Endothelial cell of umbilical vein (primary cell): ENCODE results near the gene NIPSNAP2.
"Not testable (repeated sequence)": the region's sequence is repeated elsewhere in the genome, so short reads cannot be mapped to it uniquely, and the experiment has no call there.

Experiments used
- EZH2 ChIP-seq: IDR thresholded peaks from 2 replicates; pipeline ENCODE4 v1.6.1; 2012; ENCODE audit warnings: borderline replicate concordance, low read depth, mild to moderate bottlenecking, moderate library complexity, low read length, inconsistent platforms; ENCODE audit not compliant: severe bottlenecking
- FOS ChIP-seq: IDR thresholded peaks from 2 replicates; pipeline ENCODE4 v1.6.1; 2011; ENCODE audit warnings: mild to moderate bottlenecking, low read length, moderate library complexity, borderline replicate concordance; ENCODE audit not compliant: insufficient read depth
- GATA2 ChIP-seq: IDR thresholded peaks from 2 replicates; pipeline ENCODE4 v1.7.0; 2011; ENCODE audit warnings: low read depth, mild to moderate bottlenecking, moderate library complexity, mixed read lengths, low read length; ENCODE audit not compliant: insufficient read length, insufficient read depth
- JUN ChIP-seq: IDR thresholded peaks from 2 replicates; pipeline ENCODE4 v1.6.1; 2011; ENCODE audit warnings: borderline replicate concordance, low read depth; ENCODE audit not compliant: insufficient read length, insufficient read depth
- MAX ChIP-seq: IDR thresholded peaks from 2 replicates; pipeline ENCODE4 v1.6.1; 2011; ENCODE audit not compliant: insufficient read depth, insufficient read length
- MYC ChIP-seq: IDR thresholded peaks from one replicate; pipeline ENCODE4 v1.6.1; 2011; ENCODE audit warnings: mild to moderate bottlenecking, low read depth, low read length
- POLR2A ChIP-seq: IDR thresholded peaks from 2 replicates; pipeline ENCODE4 v1.6.1; 2012; ENCODE audit warnings: low read depth, mild to moderate bottlenecking, control low read depth, low read length
- POLR2AphosphoS5 ChIP-seq: IDR thresholded peaks from 2 replicates; pipeline ENCODE4 v1.6.1; 2012; ENCODE audit warnings: low read depth, mild to moderate bottlenecking, control low read depth, low read length, moderate library complexity; ENCODE audit not compliant: insufficient read depth
- TF ChIP-seq, protein P1 (sequence below), 2 donors: IDR thresholded peaks; 1 replicate in 1 of 2; 2 replicates in 1 of 2; pipeline ENCODE4 v1.5.1; 2011; ENCODE audit warnings: low read length in 2 of 2, mild to moderate bottlenecking in 2 of 2, moderate library complexity in 2 of 2, control low read depth in 1 of 2, inconsistent platforms in 1 of 2, low read depth in 1 of 2; ENCODE audit not compliant: insufficient read depth in 1 of 2; ENCODE audit errors: extremely low read depth in 1 of 2

GRCh38 chr7:56017015-56017414 is 52.6 kb downstream of the NIPSNAP2 start:
- TF ChIP-seq, protein P1, sequence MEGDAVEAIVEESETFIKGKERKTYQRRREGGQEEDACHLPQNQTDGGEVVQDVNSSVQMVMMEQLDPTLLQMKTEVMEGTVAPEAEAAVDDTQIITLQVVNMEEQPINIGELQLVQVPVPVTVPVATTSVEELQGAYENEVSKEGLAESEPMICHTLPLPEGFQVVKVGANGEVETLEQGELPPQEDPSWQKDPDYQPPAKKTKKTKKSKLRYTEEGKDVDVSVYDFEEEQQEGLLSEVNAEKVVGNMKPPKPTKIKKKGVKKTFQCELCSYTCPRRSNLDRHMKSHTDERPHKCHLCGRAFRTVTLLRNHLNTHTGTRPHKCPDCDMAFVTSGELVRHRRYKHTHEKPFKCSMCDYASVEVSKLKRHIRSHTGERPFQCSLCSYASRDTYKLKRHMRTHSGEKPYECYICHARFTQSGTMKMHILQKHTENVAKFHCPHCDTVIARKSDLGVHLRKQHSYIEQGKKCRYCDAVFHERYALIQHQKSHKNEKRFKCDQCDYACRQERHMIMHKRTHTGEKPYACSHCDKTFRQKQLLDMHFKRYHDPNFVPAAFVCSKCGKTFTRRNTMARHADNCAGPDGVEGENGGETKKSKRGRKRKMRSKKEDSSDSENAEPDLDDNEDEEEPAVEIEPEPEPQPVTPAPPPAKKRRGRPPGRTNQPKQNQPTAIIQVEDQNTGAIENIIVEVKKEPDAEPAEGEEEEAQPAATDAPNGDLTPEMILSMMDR (IDR thresholded peaks at IDR 0.05; ENCODE audit: extremely low read depth in 1 of 2, insufficient read depth in 1 of 2, low read depth in 1 of 2, low read length in 2 of 2) = not testable (repeated sequence)
- TF ChIP-seq FOS, EZH2, POLR2AphosphoS5, POLR2A, MYC, JUN, MAX, GATA2: not testable (repeated sequence)
